Stimulated activated CD4-positive, alpha-beta T cell treated with anti-CD3 and anti-CD28 coated beads, Interleukin-15, amount 100 ng/mL, for 24 hours (primary cell): Measurements from ENCODE around the gene CADPS2.

Source experiments
- DNase-seq: peaks from one replicate; pipeline ENCODE4 v3.0.0-alpha.2; 2020

CADPS2 gene

DNA sequence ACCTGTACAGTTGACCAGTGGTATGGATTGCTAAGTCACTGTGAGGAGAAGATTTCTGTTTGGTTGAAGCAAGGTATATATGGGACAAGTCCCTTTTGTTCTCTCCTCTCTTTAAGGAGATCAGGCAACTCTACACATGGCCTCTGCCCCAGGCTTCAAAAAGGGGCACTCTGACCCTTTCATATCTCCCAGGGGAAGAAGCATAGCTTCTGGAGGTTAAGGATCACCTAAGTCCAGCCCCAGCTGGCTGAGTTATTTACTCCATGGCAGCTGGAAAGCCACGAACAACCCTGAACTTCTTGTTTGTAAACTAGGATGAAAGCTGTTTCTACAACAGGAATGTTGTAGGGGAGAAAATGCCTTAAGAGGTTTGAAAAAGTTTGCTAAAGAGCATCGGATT is 452.5 kb downstream of the CADPS2 start:
- DNase-seq: no peak

DNA sequence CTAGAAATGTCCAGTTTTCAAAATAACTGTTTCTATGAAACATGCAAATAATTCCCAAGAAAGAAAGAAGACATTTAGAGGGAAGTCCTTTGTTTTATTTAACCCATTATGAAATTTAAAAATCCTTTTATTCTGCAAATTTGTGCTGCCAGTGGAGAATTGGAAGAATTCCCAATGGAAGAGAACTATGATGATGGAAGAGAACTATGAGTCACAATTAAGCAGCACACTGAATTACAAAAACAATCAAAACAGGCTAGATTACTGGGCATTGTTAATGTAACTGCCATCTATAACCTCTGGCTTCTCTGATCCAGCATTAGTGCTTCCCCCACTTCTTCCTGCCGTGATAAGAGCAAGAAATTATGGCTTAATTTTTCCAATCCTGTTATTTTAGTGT is 455.6 kb downstream of the CADPS2 start:
- no peak for DNase-seq

DNA sequence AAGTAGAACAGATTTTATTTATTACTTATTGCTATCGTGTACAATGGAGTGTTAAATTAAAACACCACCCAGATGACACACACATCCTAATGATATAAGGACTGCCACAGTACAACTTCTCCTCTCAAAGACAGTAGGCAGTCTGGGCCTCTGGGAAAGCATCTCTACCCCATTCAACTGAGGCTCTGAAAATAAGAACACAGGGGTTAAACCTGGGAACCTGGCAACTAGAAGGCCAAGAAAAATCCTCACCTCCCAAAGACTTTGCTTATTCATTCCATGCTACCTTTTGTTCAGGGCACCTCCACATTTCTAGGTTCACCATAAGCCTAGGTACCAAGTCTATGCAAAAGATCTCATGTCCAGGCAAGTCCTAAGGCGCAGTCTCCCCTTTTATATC is 456.3 kb downstream of the CADPS2 start:
- DNase-seq: no peak

DNA sequence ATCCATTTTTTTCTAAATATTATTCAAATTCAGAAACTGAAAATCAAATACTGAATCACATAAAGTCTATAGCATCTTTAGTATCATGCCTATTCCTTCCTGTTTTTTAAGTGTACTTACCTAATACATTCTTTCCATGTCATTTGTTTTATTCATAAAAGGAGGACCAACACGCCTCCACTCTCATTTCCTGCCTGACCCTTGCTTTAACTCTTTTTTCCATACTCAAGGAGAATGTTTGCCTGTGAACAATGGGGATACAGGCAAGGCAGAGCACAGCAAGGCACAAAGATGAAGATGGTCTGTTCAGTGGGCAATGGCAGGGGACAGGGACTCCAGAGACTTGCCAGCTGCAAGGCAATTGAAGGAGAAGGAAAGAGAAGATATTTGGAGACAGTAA is 460.5 kb downstream of the CADPS2 start:
- no peak for DNase-seq

DNA sequence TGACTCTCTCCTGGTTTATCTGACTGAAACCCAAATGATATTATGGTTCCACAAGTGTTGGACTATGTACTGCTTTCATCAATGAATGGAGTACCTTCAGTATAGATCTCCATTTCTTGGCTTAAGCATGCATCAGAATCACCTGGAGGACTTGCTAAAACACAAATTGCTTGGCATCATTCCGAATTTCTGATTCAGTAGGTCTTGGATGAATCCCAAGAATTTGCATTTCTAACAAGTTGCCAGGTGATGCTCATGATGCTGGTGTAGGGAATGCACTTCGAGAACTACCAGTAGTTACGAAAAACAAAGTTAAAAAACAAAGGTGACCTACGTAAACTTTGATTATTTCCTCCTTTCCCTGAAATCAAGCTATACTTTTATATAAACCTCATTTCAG is 462.7 kb downstream of the CADPS2 start:
- no peak for DNase-seq

DNA sequence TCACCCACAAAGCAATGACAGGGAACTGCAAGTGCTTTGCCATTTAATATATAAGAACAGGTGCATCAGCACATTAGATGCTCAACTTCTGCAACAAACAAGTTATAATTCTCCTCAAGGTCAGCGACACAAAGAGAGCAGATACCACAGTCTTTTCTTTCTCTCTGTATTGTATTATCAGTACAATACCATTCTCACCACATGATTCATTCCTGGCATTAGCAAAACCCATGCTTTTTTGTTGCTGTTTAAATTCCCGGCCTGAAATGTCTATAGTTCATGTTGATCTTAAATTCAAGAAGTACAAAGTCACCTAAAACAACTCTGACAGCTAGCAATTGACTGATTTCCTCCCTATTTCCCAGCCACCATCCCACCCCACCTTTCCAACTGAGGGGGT is 469.9 kb downstream of the CADPS2 start:
- DNase-seq: no peak

DNA sequence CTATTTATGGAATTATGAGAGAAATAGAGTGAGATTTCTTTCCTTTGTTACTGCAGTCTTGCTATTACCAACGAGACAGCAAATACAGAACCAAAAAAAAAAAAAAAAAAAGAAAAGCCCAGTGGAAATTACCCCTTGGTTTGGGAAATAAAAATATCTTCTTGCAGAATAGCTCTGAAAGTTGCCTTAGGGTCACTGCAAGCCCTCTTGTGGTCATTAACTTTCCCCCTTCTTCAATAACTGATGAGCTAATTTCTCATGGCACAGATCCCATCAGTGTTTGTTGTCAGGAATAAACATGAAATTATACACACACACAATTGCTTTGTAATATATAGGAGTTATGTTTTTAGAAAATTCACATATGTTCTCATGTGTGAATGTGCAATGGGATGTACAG is 470.8 kb downstream of the CADPS2 start:
- DNase-seq: no peak

DNA sequence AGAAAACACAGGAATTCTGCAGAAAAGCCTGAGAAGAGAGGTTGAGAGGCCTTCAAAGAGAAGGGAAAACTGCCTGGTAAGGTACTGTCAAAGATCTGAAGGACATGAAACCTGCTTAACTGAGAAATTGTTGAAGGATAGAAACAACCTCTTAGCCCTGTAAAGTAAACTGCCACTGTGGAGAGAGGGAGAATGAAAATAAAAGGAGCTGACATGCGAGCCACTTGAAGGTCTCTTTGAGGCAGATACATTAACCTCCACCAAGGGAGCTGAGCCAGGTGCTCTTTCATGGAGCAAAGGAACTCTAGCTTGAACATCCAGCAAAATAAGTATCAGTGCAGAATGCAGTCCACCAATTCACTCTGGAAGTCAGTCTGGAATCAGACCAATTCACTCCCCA is 472.9 kb downstream of the CADPS2 start:
- no peak for DNase-seq

DNA sequence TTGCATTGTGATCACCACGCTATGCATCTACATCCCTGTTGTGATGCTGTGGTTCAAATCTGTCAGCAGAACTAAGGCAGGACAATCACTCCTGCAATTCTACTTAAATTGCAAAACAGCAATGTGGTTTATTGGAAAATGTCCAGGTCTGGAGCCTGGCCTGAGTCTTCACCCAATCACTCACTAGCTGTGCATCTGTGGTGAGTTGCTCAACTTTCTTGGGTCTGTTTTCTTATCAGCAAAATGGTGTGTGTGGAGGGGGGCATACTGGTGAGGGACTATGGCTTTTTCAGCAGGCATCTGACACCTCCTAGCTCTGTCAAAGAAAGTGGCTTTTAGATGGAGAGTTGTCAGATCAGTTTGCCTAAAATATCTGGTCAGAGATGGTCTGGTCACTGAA is 473.4 kb downstream of the CADPS2 start:
- no peak for DNase-seq

DNA sequence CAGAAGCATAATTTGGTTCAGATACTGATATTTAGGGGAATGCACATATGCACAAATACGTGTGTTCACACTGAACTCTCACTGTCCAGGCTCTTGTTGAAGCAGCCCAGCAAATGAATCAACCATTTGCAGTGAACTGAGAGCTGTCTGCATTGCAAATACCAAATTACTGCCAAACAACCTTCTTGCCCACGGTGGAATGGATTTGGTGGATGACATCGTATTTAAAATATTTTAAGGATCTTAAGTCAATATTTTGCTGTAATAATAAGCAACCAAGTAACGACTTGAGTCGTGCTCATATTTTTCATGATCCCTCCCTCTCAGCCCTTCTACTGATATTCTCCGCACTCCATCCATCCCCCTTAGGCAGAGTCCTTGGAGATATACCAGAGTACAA is 473.8 kb downstream of the CADPS2 start:
- DNase-seq: no peak

DNA sequence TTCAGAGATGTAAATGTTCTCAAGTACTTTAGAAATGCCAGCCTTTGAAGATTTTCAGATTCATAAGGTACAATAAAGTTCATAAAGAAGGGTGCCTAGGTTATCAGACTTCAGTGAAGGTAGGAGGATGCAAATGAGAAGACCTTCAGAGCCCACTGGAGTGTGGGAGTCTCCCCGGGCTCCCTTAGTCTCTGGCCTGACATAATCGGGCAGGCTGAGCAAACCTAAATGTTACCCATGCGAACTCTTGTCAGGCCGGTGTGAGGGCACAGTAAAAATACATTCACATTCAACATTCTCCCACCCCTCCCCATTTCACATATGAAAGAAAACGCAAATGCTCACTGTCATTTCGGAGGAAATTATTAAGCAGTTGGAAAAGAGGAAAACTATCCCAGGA is 479.1 kb downstream of the CADPS2 start:
- no peak for DNase-seq

DNA sequence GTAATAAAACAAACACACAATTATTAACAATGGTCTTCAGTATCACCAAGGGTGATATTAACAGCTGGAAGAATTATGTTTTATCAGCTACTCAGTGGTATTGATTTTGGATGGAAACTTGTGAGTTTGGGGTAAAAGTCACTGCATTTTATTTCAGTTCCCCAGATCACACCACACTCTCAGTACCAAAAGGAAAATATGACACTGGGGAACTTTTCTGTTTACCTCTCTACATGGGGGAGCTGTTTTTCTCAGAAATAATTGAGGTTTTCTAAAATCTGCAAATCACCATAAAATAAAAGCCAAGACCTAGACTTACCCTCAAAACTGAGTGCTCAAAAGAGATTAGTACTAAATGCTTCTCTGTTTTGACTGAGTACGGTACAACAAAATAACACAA is 483.1 kb downstream of the CADPS2 start:
- no peak for DNase-seq

DNA sequence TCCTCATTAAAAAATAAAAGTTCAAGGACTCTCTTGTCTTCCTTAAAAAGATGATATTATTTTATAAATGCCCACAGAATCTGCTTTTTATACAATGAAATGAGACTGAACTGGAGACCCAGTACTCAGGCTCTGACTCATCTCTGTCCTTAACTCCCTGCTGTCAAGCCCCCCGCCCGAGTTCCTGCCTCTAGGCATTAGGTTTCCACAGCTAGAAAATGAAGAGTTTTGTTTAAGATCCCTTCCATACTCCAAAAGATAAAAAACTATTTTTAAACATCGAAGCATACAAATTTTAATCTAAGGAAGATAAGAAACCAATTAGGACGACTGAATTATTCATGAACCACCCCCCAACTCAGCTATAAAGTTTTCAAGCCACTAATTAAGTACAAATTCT is 484.0 kb downstream of the CADPS2 start:
- no peak for DNase-seq

DNA sequence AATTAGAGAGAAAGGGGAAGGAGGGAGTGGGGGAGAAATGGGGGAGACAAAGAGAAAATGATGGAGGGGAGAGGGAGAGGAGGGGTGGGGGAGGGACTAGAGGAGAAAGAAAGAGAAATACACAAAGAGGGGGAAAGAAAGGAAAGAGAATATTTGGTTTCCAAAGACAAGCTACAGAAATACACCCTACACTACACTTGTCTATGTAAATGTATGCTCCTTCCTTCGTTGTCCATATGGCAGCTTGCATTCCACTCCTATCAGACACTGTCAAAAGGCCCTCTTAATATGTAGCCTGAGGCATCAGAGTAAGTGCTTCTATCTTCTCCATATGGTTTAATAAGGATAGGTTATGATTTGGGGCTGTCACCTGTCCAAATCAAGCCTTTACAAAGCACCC is 488.9 kb downstream of the CADPS2 start:
- no peak for DNase-seq

DNA sequence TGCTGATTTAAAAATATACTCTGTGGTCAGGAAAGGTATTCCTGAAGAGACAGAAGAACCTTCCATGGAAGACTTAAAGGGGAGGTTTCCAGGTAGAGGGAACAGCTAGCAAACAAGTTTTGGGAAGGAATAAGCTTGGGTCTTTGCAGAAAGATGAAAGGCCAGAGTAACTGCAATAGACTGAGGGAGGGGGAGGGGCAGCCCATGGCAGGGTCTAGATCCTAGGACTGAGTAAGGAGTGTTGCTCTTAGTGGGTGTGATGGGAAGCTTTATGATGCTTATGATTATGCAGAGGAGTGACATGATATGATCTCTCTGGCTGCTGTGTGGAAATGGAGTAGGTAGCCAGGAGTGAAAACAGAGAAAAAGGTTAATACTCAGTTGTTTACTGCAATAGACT is 491.7 kb downstream of the CADPS2 start:
- no peak for DNase-seq

DNA sequence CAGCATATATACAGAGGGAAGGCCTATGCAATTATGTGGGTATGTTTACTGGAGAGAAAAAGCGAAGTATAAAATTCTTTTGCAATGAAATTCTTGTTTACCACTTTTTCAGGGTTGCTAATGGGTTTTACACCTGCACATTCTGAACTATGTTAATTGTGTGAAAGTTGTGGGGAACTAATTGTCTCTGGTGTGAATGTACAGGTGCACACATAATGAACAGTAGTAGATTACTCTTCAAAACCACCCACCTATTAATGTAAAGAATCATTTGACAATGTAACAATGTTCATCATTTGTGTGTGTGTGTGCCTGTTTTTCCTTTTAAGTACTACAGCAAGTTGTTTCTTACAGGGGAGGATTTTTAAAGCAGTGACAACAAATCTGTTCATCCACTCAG is 501.7 kb downstream of the CADPS2 start:
- no peak for DNase-seq

DNA sequence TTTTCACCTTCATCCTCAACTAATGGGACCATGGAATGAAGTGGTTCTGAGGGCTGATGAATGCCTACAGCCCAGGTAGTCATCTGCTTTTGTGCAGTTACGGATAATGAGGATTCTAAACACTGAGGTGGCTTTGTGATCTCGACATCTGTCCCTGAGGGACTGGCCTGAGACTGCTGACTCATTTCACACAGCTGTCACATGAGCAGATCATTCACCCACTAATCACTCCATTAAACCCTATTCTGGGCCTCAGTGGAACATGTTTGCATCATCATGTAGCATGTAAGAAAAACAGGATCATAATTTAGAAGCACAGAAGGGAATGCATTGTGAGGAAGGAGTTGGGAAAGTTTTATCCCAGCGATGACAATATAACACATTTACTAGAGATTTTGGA is 502.3 kb downstream of the CADPS2 start:
- no peak for DNase-seq

DNA sequence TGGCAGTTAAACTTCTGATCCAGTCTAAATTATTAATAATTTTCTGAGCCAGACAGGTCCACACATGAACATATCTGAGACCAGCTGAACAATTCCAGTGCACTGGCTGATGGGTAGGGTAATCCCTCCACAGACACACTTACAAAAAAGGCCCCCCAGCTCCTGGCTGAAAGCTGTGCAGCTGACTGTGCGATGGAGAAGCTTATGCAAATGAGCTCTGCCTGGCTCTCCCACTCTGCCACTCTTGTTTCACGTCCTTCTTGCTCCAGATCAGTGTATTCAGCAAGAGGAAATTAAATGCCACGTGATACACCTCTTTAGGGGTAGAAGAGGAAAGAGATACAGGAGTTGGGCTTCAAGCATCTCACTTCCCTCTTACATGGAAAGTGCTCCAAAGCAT is 505.3 kb downstream of the CADPS2 start:
- no peak for DNase-seq

DNA sequence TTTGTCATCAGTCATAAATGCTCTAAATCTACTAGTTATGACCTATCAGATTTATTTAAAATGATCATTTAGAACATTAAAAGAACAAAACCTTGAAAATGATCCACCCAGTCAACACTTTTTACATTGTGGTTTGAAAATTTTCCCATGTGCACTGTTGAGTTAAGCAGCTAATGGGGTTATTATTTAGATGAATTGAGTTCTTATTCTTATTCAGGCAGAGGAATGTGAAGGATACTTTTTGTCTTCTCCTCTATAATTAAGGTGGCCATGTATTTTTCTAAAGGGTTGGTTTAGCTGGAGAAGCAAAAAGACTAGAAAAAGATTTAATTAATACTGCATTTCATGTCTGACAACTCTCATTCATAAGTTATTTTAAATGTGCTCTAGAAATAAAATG is 506.8 kb downstream of the CADPS2 start:
- DNase-seq: no peak

DNA sequence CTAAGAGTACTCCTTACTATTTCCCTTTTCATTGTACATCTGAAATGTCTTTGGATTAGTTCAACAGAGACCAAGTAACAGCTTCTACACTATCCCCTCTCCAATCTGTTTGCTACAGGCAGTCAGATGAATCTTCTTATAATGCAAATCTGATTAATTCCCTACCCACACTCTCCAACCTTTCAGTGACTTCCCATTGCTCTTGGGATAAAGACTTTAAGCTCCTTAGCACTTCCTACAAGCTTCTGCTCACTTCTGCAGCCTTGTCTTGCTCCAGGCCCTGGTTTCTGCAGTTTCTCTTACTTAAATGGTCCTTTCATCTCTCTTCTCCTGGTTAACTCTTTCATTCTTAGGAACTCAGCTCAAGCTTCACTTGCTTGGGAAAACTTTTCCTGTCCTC is 516.5 kb downstream of the CADPS2 start:
- no peak for DNase-seq

DNA sequence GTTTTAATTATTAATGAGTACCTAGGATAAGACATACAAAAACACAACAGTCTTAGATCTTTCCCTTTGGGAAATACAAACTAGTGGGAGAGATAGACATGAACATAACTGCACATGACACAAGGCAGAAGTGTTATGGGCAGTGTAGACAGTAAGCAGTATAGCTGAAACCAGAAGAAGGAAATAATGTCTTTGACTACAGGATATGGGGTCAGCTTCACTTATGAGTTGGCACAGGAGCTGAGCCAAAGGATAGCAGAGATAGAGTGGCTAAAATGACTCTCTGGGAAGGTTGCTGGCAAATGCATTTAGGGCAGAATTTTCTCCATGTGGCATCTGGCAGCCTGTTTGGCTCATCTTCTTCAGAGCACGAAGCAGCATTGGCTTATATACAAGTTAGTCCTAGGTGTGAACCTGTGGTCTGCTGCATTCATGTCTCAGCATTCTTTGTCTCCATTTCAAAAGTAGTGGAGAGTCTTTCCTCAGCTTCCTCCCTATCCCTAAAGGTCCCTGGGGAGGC is 521.4 kb downstream of the CADPS2 start:
- no peak for DNase-seq

DNA sequence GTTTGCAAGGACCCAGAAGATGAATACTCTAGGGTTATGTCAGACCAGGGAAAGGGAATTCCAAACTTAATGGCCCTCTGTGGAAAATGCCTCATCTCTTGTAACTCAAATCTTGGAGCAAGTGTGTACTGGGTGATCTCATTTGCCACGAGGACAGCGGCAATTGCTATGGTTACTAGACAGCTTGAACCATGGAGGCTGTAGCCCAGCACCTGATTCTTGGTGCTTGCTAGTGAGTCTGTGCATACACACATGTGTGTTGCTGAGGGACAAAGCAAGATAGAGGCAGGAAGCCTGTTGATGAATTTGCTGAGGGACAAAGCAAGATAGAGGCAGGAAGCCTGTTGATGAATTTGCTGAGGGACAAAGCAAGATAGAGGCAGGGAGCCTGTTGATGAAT is 523.1 kb downstream of the CADPS2 start:
- DNase-seq: no peak

DNA sequence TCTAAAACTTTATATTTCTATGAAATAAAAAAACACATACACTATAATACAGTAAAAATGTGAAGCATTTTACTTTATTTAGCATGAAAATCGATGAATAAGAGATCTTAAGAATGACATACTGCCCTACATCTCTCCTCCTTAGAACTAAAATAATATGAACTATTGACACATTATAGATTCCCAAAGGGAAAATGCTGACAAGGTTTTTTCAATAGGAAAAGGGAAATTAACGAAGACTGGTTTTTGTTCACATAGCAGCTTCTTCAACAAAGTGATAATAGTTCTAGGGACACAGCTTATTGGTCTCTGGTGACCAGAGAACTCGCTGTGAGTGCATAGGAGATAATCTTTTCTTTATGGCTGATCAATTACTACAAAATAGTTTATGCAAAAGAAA is 523.8 kb downstream of the CADPS2 start:
- no peak for DNase-seq

DNA sequence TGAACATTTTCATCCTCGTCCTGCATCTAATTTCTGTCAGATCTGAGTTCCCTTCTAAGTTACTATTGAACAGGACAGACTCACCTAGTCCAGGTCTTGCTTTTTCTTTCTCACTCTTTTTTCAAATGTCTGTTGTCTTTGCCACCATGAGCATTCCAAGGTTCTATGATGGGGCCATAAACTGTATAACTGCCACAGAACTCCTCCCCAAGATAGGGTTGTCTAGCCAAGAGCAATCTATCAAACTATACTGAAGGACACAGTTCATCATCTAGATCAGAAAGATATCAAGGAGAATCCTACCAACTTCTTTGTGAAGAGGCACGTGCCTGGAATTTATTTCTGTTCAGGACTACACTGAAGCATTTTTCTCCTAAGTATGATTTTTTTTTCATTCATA is 531.6 kb downstream of the CADPS2 start:
- DNase-seq: no peak

DNA sequence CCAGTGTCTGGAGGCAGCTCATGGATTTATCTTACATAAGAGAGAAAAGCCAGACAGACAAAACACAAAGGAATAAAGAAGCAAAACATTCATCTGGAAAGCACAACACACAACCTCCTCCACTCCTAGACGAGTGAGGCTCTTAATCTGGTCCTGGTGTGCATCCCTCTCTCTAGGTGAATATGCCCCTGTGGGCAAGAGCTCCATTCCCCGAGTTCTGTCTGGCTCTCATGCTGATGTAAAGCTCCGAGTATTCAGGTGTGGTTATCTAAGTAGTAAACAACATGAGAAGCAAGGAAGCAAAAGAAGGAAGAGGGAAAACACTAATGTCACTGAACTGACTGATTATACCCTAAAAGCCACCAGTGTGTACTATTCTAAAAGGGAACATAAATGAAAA is 533.8 kb downstream of the CADPS2 start:
- no peak for DNase-seq

DNA sequence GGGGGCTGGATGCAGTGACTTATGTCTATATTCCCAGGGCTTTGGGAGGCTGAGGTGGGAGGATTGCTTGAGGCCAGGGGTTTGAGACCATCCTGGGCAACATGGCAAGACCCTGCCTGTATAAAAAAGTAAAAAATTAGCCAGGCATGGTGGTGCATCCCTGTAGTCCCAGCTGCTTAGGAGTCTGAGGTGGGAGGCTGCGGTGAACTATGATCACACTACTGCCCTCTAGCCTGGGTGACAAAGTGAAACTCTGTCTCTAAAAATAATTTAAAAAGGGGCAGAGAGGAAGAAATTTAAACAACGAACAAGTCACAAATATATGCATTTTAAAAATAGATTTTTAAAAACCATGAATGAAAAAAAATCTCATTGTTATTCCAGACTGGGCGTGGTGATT is 535.6 kb downstream of the CADPS2 start:
- no peak for DNase-seq
